DND-41 (cell line): ENCODE measurements around the gene SYT9.

Experiments used
- EZH2 ChIP-seq: IDR thresholded peaks from 3 replicates; pipeline ENCODE4 v1.6.1; 2012; ENCODE audit warnings: borderline replicate concordance, low read depth, mild to moderate bottlenecking, moderate library complexity, low read length, inconsistent platforms; ENCODE audit not compliant: severe bottlenecking
- TF ChIP-seq, protein P1 (sequence below): IDR thresholded peaks from 2 replicates; pipeline ENCODE4 v1.5.1; 2012; ENCODE audit warnings: borderline replicate concordance, low read length, moderate library complexity, mild to moderate bottlenecking; ENCODE audit not compliant: poor library complexity, severe bottlenecking; ENCODE audit errors: extremely low read depth

DNA sequence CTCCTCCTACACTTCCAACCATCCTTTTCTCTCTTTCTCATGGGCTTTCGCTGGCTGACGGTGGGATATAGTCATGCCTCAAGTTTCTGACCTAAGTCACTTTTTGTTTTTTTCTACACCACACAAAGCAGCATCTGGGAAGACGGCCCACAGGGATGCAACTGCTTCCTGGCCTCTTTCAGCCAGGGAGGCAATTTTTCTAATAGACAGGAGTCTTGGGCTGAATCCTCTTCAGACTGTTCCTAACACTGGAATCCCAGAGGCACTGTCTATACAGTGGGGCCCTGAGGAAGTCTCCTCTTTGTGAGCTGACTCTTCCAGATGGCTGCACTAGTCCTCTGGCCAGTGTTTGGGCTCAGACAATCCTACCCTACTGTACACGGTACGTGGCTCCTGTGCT, 193.9 kb downstream of the SYT9 start:
- TF ChIP-seq EZH2: no peak
- TF ChIP-seq, protein P1, sequence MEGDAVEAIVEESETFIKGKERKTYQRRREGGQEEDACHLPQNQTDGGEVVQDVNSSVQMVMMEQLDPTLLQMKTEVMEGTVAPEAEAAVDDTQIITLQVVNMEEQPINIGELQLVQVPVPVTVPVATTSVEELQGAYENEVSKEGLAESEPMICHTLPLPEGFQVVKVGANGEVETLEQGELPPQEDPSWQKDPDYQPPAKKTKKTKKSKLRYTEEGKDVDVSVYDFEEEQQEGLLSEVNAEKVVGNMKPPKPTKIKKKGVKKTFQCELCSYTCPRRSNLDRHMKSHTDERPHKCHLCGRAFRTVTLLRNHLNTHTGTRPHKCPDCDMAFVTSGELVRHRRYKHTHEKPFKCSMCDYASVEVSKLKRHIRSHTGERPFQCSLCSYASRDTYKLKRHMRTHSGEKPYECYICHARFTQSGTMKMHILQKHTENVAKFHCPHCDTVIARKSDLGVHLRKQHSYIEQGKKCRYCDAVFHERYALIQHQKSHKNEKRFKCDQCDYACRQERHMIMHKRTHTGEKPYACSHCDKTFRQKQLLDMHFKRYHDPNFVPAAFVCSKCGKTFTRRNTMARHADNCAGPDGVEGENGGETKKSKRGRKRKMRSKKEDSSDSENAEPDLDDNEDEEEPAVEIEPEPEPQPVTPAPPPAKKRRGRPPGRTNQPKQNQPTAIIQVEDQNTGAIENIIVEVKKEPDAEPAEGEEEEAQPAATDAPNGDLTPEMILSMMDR: no peak
